ENCODE data around the gene RSPH3.
"Not testable (repeated sequence)": the region's sequence is repeated elsewhere in the genome, so short reads cannot be mapped to it uniquely, and the experiment has no call there.

The RSPH3 gene

DNA sequence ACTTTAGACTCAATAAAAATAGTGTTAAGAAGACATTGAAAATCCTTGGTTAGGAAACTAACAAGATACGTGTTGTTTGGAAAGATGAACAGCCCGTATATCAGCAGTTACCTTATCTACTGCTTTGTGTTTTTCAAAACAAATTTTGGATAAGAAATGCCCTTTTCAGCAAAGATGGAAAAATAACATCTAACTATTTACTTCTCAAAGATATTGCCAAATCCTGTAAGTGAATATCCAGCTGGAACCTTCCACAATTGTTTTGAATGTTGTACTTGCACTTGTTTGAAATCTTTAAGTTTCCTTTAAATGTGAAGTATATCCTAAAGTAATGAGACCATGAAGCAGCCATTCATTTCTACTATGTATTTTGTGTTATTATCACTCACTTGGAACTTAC is 30.2 kb upstream of the RSPH3 start:
- in situ Hi-C loops (cut with MboI; ENCODE audit: low sequenced_read_pairs): no loop called here

DNA sequence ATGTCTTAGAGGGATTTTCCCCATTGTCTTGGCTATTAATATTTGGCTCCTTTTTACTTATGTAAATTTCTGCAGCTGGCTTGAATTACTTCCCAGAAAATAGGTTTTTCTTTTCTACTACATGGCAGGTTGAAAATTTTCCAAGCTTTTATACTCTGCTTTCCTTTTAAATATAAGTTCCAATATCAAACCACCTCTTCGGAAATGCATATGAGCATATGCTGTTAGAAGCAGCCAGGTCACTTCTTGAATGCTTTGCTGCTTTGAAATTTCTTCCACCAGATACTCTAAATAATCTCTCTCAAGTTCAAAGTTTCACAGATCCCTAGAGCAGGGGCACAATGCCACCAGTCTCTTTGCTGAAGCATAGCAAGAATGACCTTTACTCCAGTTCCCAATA is 25.2 kb upstream of the RSPH3 start:
- in situ Hi-C loops (cut with MboI; ENCODE audit: low sequenced_read_pairs): not testable (repeated sequence)

GRCh38 chr6:159023893-159024292 is 23.9 kb upstream of the RSPH3 start:
- in situ Hi-C loops (cut with MboI; ENCODE audit: low sequenced_read_pairs): no loop called here

GRCh38 chr6:159020011-159020410 is 20.0 kb upstream of the RSPH3 start:
- in situ Hi-C loops (cut with MboI; ENCODE audit: low sequenced_read_pairs): no loop called here

DNA sequence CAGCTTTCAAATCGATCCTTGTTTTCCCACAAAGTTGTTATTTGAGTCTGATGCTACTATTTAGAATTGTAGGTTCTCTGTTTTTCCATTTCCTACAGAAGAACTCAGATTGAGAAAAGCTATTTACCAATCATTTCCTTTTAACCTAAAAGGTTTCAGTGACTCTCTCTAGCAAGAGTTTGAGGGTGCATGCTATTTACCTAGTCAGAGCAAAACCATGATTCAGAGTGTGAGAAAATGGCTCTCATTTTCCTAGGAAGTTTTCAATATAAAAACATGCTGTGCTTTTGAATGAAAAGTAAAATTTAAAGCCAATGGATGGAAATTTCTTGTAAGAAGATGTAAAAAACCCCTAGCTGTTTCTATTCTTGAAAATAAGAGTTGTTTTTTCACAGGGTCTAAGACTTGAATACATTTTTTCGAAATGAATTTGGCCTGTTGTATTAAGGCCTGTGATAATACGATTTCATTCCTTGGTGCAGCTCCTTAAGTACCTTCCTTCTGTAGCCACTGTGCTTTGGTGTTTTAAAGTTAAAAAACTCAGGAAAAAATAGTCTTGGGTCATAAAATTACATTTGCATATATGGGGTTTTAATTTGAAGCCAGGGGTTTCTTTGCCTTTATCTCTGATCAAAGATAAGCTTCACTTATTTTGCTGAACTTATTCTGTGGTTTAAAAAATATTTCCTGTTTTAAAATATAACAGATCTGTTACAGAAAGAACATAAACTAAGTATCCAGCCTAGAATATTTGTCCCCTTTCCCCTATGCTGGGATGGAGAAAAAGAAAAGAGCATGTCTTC is 18.0 kb upstream of the RSPH3 start:
- in situ Hi-C loops (cut with MboI; ENCODE audit: low sequenced_read_pairs): no loop called here

- in situ Hi-C loops (cut with MboI; ENCODE audit: low sequenced_read_pairs): no loop called here
These were observed 14.4 kb upstream of the RSPH3 start for GRCh38 chr6:159014406-159014805.

DNA sequence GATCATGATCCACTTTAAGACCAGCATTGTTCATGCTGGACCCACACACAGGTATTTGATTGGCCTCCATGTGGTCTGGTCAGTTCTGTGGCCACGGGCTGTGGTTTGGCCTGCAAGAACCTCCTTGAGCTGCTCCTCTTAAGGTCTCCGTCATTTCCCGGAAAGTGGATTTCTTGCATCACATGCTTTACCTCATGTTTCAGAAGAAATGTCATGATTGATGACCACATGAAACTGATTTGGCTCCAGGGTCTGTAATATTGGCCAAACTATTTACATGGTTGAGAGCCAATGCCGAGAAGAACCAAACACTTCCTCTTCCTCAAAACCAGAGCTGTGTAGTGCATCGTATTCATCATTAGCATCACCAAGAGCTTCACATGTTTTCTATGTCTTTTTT is 13.2 kb upstream of the RSPH3 start:
- in situ Hi-C loops (cut with MboI; ENCODE audit: low sequenced_read_pairs): no loop called here

DNA sequence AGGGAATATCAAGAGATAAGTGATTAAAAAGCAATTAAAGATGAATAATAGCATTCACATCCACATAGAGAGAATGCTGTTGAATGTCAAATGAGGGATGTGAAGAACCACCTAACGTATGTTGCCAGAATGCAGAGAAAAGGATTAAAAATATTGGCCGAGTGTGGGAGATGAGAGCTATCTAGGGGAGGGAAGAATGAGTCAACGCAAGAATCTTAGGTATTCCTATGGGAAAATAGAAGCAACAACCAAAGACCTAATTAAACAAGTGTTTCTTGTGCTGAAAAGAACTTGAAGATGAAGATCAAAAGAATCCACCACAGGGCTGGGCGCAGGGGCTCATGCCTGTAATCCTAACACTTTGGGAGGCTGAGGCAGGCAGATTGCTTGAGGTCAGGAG is 12.2 kb upstream of the RSPH3 start:
- in situ Hi-C loops (cut with MboI; ENCODE audit: low sequenced_read_pairs): no loop called here

- in situ Hi-C loops (cut with MboI; ENCODE audit: low sequenced_read_pairs): not testable (repeated sequence)
These were observed 10.1 kb upstream of the RSPH3 start for GRCh38 chr6:159010037-159010612.

DNA sequence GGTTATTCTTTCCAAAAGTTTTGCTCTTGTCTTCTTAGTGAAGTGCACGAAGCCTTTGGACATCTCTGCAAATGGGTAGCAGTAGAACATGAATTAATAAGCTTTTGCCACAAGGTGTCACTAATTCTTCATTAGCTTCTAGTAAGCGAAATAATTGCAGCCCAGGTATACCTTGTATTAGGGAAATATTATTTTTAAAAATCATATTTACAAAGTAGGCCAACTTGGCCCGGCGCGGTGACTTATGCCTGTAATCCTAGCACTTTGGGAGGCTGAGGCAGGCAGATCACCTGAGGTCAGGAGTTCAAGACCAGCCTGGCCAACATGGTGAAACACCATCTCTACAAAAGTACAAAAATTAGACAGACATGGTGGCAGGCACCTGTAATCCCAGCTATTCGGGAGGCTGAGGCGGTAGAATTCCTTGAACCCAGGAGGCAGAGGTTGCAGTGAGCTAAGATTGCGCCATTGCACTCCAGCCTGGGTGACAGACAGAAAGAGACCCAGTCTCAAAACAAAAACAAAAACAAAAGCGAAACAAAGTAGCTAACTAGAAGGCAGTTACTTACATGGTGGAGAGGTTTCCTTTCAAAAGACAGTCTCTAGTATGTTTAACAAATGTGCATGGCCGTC is 8.8 kb upstream of the RSPH3 start:
- in situ Hi-C loops (cut with MboI; ENCODE audit: low sequenced_read_pairs): loop anchor here (10.0 kb wide), 1 partner anchor 96 kb away; no protein-coding TSS in a partner anchor

DNA sequence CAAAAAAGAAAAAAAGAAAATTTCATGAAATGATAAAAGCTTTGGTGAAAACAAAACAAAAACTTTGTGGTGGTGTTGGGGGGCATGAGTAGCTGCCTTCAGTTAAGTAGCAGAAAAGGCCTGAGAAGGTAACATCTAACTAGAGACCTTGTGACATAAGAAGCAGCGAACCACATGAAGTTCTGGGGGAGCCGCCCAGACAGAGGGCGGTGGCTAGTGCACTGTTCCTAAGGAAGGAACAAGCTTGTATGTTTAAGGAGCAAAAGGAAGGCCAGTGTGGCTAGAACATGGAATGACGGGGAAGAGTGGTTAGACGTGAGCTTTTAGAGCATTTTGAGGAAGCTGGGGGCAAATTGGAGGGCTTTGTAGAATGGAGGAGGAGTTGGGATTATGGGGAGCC is 7.5 kb upstream of the RSPH3 start:
- in situ Hi-C loops (cut with MboI; ENCODE audit: low sequenced_read_pairs): loop anchor here (10.0 kb wide), 1 partner anchor 97 kb away; no protein-coding TSS in a partner anchor

GRCh38 chr6:159005436-159005835 is 5.4 kb upstream of the RSPH3 start:
- in situ Hi-C loops (cut with MboI; ENCODE audit: low sequenced_read_pairs): loop anchor here (10.0 kb wide), 1 partner anchor 99 kb away; no protein-coding TSS in a partner anchor

DNA sequence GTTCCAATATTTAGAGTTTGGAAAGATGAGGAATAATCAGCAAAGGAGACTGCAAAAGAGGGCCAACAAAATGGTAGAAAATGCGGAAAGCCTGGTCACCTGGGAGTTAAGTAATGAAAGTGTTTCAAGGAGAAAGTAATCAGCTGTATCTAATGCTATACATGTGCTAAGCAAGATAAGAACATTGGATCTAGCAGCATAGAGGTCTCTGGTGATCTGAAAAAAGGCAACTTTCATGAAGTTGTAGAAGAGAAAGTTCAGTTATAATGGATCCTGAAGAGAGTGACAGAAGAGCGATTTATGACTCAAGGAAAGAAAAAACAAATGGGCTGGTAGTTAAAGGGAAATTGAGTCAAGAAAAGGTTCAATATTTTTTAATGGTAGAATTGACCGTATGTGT is 4.6 kb upstream of the RSPH3 start:
- in situ Hi-C loops (cut with MboI; ENCODE audit: low sequenced_read_pairs): loop anchor here (10.0 kb wide), 1 partner anchor 100 kb away; no protein-coding TSS in a partner anchor

- in situ Hi-C loops (cut with MboI; ENCODE audit: low sequenced_read_pairs): loop anchor here (10.0 kb wide), 1 partner anchor 102 kb away; no protein-coding TSS in a partner anchor
These were observed 2.6 kb upstream of the RSPH3 start for GRCh38 chr6:159002432-159003155.

GRCh38 chr6:158999154-158999665 is 792 bp downstream of the RSPH3 start:
- in situ Hi-C loops (cut with MboI; ENCODE audit: low sequenced_read_pairs): loop anchor here (25.0 kb wide), 1 partner anchor 787 kb away; no protein-coding TSS in a partner anchor

GRCh38 chr6:158996856-158997255 is 3.1 kb downstream of the RSPH3 start:
- in situ Hi-C loops (cut with MboI; ENCODE audit: low sequenced_read_pairs): loop anchor here (25.0 kb wide), 1 partner anchor 785 kb away; no protein-coding TSS in a partner anchor

GRCh38 chr6:158993639-158994038 is 6.4 kb downstream of the RSPH3 start:
- in situ Hi-C loops (cut with MboI; ENCODE audit: low sequenced_read_pairs): loop anchor here (25.0 kb wide), 1 partner anchor 781 kb away; no protein-coding TSS in a partner anchor

DNA sequence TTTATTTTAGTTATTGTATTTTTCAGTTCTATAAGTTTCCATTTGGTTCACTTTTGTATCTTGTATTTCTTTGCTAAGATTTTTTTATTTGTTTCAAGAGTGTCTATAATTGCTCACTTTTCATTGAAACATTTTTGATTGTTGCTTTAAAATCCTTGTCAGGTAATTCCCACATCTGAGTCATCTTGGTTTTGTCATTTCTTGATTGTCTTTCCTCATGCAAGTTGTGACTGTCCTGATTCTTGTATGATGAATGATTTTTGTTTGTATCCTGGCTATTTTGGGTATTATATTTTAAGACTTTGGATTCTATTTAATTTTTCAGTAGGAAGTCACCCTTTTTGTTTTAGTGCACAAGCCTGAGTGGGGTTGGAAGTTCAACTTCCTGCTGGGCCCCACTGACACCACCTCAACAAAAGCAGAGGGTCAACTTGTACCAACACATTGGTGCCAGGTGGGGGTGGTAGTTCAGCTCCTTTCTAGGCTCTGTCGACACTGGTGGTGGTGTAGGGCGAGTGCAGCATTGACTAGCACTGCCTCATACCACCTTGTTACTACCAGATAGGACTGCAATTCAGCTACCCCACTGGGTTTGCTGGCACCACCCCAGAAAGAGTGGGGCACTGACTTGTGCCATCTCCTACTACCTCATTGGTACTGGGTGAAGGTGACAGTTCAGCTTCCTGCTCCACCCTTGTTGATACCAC is 8.8 kb downstream of the RSPH3 start:
- in situ Hi-C loops (cut with MboI; ENCODE audit: low sequenced_read_pairs): loop anchor here (25.0 kb wide), 1 partner anchor 779 kb away; no protein-coding TSS in a partner anchor

- in situ Hi-C loops (cut with MboI; ENCODE audit: low sequenced_read_pairs): loop anchor here (25.0 kb wide), 1 partner anchor 777 kb away; no protein-coding TSS in a partner anchor
These were observed 10.3 kb downstream of the RSPH3 start for GRCh38 chr6:158989711-158990110.

DNA sequence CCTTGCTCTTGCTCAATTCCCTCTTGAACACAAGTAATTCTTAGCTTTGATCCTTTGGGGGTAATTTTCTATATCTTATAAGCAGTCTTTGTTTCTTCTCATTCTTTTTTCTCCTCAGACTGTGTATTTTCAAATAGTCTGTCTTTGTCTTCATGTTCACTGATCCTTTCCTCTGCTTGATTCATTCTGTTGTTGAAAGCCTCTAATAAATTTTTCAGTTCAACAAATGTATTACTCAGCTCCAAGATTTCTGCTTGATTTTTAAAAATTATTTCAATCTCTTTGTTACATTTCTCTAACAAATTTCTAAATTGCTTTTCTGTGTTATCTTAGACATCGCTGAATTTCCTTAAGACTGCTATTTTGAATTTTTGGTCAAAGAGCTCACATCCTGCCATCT is 11.5 kb downstream of the RSPH3 start:
- in situ Hi-C loops (cut with MboI; ENCODE audit: low sequenced_read_pairs): loop anchor here (25.0 kb wide), 1 partner anchor 776 kb away; no protein-coding TSS in a partner anchor
